HG03159 (cell line): ENCODE data around the gene TSPEAR.

Source experiments
- ATAC-seq: cut with Tn5 transposase; IDR thresholded peaks from one replicate; pipeline ENCODE4 v1.9.1; 2021; ENCODE audit warnings: mild to moderate bottlenecking, moderate library complexity; ENCODE audit not compliant: unreplicated experiment

The TSPEAR gene

GRCh38 chr21:44458971-44459711 is 252.2 kb downstream of the TSPEAR start:
- no peak for ATAC-seq

GRCh38 chr21:44456915-44457736 is 254.2 kb downstream of the TSPEAR start:
- ATAC-seq = no peak

GRCh38 chr21:44456214-44456914 is 255.0 kb downstream of the TSPEAR start:
- no peak for ATAC-seq

- ATAC-seq = no peak
Measured at GRCh38 chr21:44455524-44456213, 255.7 kb downstream of the TSPEAR start.

- no peak for ATAC-seq
Measured at GRCh38 chr21:44454747-44455523, 256.4 kb downstream of the TSPEAR start, which contains the start of gene LRRC3. Gene LRRC3 (plus strand): TSS chr21:44455510. CDS start chr21:44456645, 1,135 bp downstream.

- ATAC-seq = no peak
Measured at GRCh38 chr21:44454058-44454457, 257.3 kb downstream of the TSPEAR start.

- ATAC-seq = no peak
Measured at GRCh38 chr21:44453120-44453519, 258.3 kb downstream of the TSPEAR start.

- no peak for ATAC-seq
Measured at GRCh38 chr21:44450999-44451398, 260.4 kb downstream of the TSPEAR start.

- ATAC-seq = no peak
Measured at GRCh38 chr21:44450402-44450801, 261.0 kb downstream of the TSPEAR start.

- ATAC-seq = no peak
Measured at GRCh38 chr21:44449473-44450363, 261.7 kb downstream of the TSPEAR start.

GRCh38 chr21:44448651-44449131 is 262.7 kb downstream of the TSPEAR start:
- ATAC-seq = no peak
